Stimulated activated CD8-positive, alpha-beta memory T cell treated with anti-CD3 and anti-CD28 coated beads, Interleukin-15, amount 100 ng/mL, for 4 hours (primary cell): ENCODE results near the gene FOXO3B.
A peak's percentile ranks its signal among the peaks of the same experiment; 100 is the strongest.
"Not testable (repeated sequence)": the region's sequence is repeated elsewhere in the genome, so short reads cannot be mapped to it uniquely, and the experiment has no call there.

Experiments
- DNase-seq, 2 donors: peaks; one replicate each; pipeline ENCODE4 v3.0.0-alpha.2; 2020; ENCODE audit warnings: low read depth in 2 of 2

Gene FOXO3B

DNA sequence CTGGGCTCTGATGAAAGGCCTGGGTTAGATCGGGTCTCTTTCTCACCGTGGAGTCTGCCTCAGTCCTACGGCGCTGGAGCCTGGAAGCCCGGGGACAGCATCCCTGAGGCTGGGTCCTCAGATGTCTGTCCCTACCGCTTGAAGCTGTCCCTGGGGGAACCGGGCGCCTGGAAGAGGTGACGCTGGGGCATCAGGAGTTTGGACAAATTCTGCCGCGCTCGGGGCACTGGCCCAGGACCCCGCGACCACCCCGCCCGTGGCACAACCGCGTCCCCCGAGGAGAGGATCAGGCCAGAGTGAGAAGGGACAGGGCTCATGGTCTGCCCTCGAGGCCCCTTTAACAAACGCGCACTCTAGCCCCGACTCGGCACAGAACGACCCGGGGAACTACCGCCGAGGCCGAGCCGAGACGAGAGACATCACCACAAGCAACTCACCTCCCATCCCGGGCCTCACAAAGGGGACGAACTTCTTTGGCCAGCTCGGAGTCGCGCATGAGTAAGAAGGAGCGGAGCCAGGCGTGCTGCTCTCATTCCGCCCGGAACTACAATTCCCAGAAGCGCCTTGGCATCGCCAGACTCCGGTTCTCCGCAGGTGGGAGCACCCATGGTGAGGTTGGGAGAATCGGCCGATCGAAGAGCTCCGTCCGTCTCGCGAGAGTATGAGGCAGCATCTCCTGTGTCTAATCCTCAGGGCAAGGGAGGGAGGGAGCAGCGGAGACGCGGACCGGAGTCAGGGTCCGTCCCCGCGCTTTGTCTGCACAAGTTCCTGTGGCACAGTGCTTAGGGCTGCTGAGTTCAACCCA, at the start of gene FOXO3B:
Gene FOXO3B (minus strand): TSS at position 548 of the 805 bp plus-strand sequence. CDS start 663 bp downstream, outside the sequence.
- DNase-seq = peak; percentile 51 to 66

GRCh38 chr17:18723509-18723908, 41.4 kb upstream of the FOXO3B start:
- DNase-seq = not testable (repeated sequence)

DNA sequence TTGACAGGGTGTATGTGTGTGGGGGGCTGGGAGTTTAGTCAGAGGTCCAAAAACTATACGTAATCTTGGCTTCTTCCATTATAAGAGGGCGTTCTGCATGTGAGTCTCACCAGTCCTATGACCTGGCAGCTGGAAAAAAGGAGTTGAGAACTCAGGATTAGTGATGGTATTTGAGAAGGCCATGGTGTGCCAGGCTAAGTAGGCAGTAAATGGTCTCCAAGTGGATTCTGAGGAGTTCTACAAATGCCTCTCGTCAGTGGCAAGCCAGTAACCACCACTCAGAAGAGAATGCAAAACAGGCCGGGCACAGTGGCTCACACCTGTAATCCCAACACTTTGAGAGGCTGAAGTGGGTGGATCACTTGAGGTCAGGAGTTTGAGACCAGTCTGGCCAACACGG, 40.5 kb upstream of the FOXO3B start:
- DNase-seq = not testable (repeated sequence)

GRCh38 chr17:18721775-18722547, 39.8 kb upstream of the FOXO3B start:
- not testable (repeated sequence) for DNase-seq

- not testable (repeated sequence) for DNase-seq
Measured at GRCh38 chr17:18719428-18720110, 37.5 kb upstream of the FOXO3B start.

GRCh38 chr17:18718643-18719427, 36.7 kb upstream of the FOXO3B start:
- not testable (repeated sequence) for DNase-seq

GRCh38 chr17:18712354-18712999, 30.4 kb upstream of the FOXO3B start:
- DNase-seq = peak in 1 of 2 donors; percentile 23

DNA sequence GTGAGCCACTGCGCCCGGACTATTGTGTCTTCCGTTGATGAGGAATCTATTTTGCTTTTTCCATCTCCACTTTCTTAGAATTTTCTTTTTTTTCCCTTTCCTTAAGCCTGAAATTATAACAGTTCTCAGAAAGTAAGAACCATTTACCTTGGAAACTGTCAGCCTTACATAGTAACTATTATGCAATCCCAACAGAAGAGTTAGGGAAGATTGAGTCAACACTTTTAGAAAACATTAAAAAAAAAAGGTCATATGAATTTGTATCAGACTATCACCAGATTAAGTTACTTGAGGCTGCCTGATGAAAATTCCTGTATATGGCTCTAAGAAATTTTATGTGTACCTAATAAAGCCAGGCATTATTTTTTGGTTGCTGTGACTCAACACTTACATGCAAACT, 26.1 kb upstream of the FOXO3B start:
- DNase-seq = not testable (repeated sequence)

- not testable (repeated sequence) for DNase-seq
Measured at GRCh38 chr17:18705955-18706354, 23.8 kb upstream of the FOXO3B start.

- not testable (repeated sequence) for DNase-seq
Measured at GRCh38 chr17:18698473-18699103, 16.5 kb upstream of the FOXO3B start.

GRCh38 chr17:18695143-18695542, 13.0 kb upstream of the FOXO3B start:
- DNase-seq = not testable (repeated sequence)

DNA sequence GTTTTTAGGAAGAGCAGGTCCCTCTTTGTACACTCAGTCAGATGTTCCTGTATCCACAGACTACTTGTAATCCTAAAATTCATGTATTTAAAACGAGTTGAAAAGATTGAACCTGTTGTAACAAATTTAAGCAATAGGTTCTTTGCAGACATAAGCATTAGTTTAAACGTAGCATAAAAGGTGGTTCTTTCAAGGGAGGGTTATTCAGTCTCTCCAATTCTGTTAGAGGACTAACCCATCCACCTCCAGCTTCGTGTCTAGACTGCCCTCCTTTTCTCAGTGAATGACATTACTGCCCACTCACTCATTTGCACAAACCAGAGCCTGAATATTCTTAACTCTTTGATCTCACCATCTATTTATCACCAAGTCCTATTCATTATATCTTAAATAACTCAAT, 554 bp upstream of the FOXO3B start:
- not testable (repeated sequence) for DNase-seq

GRCh38 chr17:18677381-18677780, 4.7 kb downstream of the FOXO3B start:
- not testable (repeated sequence) for DNase-seq

DNA sequence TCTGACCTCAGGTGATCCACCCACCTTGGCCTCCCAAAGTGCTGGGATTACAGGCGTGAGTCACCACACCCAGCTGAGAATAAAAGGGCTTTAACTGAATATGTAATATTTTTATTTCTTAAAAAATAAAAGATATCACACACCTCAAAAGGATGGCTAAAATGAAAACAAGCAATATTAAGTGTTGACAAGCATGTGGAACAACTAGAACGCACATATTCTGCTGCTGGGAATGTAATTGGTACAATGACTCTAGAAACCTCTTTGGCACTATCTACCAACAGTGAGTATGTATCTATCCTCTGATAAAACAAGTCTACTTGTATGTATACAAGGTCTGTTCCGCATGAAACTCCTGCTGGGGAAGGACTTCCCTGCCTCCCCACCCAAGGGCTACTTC, 5.2 kb downstream of the FOXO3B start:
- not testable (repeated sequence) for DNase-seq

DNA sequence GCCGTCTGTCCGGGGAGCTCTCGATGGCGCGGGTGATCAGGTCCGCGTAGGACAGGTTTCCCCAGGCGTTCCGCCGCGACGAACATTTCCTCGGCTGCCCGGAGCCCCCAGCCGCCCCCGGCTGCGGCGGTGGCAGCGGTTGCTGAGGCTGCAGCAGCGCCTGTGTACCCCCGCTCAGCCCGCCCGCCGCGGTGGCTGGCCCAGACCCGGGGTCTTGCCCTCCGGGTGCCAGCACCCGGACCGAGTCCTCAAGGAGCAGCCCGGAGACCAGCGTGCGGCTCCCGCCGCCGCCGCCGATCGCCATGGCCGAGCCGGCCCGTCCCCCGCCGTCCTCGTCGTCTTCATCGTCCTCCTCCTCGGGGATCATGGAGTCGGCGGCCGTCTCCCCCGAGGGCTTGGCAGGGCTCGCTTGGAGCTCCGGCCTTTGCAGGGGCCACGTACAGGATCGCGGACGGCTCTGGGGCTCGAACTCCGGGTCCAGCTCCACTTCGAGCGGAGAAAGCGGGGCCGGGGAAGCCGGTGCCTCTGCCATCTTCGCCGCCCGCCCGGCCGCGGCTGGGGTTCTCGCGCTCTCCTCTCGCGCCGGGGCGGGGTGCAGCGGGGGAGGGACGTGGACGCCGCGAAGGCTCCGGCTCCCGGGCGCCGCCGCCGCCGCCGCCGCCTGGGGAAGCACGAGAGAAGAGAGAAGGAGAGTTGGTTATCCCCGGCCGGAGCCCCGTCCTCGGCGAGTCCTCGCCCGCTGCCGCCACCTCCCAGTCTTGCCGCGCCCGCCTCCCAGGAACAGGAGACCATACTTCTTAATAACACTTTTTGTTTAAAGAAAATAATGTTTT, 9.5 kb downstream of the FOXO3B start:
- DNase-seq = not testable (repeated sequence)

- DNase-seq = not testable (repeated sequence)
Measured at GRCh38 chr17:18668625-18669024, 13.5 kb downstream of the FOXO3B start.

- not testable (repeated sequence) for DNase-seq
Measured at GRCh38 chr17:18667535-18667934, 14.6 kb downstream of the FOXO3B start.

DNA sequence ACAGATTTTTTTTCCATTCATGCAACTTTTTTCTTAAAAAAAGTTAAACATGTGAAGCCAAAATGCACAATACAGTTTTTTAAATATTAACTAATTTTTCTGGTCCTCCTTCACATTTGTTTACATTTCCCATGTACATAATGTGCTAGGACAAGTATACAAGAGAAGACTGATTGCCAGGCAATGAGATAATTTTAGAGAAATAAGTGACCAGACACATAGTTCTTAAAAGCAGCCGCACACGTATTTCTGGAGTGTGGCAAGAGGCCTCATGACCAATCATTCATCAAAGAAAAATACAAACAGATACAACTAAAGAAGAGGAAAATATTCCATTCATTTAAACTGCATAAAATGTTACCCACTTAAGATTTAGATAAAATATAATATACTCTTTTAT, 15.8 kb downstream of the FOXO3B start:
- DNase-seq = not testable (repeated sequence)

- not testable (repeated sequence) for DNase-seq
Measured at GRCh38 chr17:18661924-18662624, 20.0 kb downstream of the FOXO3B start.
